Astrocyte (in vitro differentiated cells and primary cell): ENCODE data around the gene GATB.

Source experiments
- EZH2 ChIP-seq: IDR thresholded peaks from 2 replicates; pipeline ENCODE4 v1.6.1; 2012; ENCODE audit warnings: mild to moderate bottlenecking, low read length, inconsistent platforms; ENCODE audit not compliant: insufficient read depth
- TF ChIP-seq, protein P1 (sequence below): IDR thresholded peaks from 2 replicates; pipeline ENCODE4 v1.5.1; 2011; ENCODE audit warnings: low read depth, mild to moderate bottlenecking, inconsistent platforms, low read length, moderate library complexity; ENCODE audit not compliant: insufficient read depth

DNA sequence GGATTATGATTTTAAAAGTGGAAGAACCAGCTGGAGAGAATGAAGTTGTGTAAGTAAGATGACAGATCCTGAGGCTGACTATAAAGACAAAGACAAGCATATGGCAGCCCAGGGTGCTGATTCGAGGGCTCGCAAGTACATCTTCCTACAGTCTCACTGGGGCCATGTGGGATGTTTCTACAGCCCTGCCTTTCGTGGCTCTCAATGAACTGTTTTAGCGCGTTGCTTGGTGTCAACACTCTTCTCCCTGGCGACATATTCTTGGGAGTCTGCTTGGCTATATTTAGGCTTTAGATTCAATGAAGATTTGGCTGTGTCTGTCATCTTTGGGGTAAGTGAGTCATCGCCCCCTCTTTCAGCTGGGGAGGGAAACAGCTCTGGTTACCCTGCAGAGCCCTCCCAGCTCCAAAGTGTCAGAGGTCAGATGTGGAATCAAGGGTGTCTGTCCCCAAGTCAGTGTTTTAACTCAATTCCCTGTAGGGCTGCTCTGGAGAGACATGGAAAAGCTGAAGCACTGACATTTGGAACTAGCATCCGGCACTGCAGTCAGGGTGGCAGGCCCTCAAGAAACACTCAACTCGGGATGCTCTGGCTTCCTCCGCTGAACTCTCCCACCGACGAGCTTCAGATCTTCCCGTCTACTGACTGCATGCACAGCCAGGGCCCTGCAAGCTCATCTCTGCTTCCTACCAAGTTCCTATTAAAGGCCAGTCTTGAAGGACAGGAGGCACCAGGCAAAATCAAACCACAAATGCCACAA, 65.7 kb downstream of the GATB start:
- TF ChIP-seq, protein P1, sequence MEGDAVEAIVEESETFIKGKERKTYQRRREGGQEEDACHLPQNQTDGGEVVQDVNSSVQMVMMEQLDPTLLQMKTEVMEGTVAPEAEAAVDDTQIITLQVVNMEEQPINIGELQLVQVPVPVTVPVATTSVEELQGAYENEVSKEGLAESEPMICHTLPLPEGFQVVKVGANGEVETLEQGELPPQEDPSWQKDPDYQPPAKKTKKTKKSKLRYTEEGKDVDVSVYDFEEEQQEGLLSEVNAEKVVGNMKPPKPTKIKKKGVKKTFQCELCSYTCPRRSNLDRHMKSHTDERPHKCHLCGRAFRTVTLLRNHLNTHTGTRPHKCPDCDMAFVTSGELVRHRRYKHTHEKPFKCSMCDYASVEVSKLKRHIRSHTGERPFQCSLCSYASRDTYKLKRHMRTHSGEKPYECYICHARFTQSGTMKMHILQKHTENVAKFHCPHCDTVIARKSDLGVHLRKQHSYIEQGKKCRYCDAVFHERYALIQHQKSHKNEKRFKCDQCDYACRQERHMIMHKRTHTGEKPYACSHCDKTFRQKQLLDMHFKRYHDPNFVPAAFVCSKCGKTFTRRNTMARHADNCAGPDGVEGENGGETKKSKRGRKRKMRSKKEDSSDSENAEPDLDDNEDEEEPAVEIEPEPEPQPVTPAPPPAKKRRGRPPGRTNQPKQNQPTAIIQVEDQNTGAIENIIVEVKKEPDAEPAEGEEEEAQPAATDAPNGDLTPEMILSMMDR: no peak
- no peak for TF ChIP-seq EZH2
